IPS DF 19.7 (cell line): ENCODE data around the gene ERAS.
"Not testable (repeated sequence)": the region's sequence is repeated elsewhere in the genome, so short reads cannot be mapped to it uniquely, and the experiment has no call there.

ENCODE experiments used
- DNase-seq: peaks from one replicate; pipeline ENCODE4 v3.0.0-alpha.2; 2013; ENCODE audit warnings: low read depth, low spot score

Gene ERAS

GRCh38 chrX:48831136-48831908, 5.0 kb downstream of the ERAS start:
- no peak for DNase-seq

GRCh38 chrX:48831909-48832291, 5.6 kb downstream of the ERAS start:
- DNase-seq: no peak

- no peak for DNase-seq
Observed at GRCh38 chrX:48833542-48834138, 7.3 kb downstream of the ERAS start.

- DNase-seq: no peak
Observed at GRCh38 chrX:48834383-48834709, 8.0 kb downstream of the ERAS start.

DNA sequence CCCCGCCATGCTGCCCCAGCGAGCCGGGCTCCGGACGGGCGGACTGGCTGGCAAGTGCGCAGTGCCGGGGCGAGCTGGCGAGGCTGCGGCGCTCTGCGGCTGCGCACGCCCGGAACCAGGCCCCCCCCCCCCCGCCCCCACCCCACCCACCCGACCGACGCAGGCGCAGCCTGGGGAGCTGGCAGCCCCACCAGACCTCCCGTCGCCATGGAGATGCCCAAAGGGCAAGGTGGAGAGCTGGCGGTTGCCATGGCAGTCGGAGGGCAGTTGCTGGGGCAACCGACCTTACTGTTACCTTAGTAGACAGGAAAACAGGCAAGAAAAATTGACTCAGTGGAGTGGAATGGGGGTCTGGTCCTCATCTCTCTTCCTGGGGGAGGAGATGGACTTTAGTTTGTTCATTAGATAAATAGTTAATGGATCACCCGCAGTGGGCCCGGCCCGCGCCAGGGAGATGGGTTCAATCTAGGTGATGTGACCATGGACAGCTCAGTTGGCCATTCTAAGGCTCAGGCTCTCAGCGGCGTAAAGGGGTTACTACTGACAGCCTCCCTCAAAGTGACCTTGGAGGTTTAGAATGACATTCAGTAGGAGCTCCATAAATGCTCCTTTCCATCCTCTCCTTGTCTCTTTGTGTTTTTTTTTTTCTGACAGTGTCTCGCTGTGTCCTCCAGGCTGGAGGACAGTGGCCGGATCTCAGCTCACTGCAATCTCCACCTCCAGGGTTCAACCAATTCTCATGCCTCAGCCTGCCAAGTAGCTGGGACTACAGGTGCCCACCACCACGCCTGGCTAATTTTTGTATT, 9.4 kb downstream of the ERAS start, which contains the start of gene PCSK1N:
TSS of gene PCSK1N (minus strand) at position 87 of the 806 bp plus-strand sequence. CDS start at position 9, 78 bp downstream.
- no peak for DNase-seq

- DNase-seq: no peak
Observed at GRCh38 chrX:48839686-48840085, 13.4 kb downstream of the ERAS start.

DNA sequence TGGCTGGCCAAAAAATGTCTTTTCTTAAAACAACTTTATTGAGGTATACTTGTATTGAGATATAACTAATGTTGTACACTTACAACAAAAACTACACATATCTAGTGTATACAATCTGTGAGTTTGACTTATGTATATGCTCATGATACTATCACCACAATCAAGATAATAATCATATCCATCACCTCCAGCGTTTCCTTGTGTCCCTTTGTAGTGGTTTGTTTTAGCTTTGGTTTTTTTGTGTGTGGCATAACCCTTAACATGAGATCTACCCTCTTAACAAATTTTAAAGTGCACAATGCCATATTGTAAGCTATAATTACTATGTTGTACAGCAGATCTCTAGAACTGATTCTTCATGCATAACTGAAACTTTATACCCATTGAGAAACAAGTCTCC, 22.5 kb downstream of the ERAS start:
- no peak for DNase-seq

GRCh38 chrX:48852857-48853256, 26.5 kb downstream of the ERAS start:
- no peak for DNase-seq

DNA sequence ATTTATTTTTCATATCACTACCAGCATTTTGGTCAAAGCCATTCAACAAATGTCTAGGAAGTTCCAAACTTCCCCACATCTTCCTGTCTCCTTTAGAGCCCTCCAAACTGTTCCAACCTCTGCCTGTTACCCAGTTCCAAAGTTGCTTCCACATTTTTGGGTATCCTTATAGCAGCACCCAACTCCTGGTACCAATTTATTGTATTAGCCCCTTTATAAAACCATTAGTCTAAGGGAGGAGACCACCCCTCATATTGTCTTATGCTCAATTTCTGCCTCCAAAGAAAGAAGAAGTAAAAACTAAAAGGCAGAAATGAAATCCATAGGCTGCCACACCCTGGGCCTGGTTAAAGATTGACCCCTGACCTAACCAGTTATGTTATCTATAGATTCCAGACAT, 27.2 kb downstream of the ERAS start:
- DNase-seq: not testable (repeated sequence)

DNA sequence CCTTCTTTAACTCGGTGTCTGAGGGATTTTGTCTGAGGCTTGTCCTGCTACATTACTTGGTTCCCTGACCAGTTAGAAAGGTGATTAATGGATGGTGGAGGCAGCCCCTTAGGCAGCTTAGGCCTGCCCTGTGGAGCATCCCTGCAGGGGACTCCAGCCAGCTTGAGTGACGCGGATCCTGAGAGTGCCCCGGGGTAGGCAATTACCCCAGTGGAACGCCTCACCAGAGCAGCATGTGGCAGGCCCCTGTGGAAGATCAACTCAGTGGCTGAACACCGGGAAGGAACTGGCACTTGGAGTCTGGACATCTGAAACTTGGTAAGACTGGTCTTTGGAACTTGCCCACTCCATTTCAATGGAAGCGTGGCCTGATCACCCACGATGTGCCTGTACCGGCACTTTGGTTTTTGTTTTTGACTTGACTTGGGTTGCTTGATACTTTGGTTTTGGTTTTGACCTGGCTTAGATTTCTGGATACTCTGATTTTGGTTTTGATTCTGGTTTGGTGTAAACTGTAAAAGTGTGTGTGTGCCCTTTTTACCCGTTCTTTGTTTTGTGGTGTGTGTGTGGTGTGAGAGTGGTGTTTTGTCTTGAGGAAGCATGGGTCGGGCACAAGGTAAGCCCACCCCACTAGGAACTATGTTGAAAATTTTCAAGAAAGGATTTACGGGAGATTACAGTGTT, 27.9 kb downstream of the ERAS start:
- DNase-seq: not testable (repeated sequence)

GRCh38 chrX:48854898-48855297, 28.6 kb downstream of the ERAS start:
- DNase-seq: no peak

DNA sequence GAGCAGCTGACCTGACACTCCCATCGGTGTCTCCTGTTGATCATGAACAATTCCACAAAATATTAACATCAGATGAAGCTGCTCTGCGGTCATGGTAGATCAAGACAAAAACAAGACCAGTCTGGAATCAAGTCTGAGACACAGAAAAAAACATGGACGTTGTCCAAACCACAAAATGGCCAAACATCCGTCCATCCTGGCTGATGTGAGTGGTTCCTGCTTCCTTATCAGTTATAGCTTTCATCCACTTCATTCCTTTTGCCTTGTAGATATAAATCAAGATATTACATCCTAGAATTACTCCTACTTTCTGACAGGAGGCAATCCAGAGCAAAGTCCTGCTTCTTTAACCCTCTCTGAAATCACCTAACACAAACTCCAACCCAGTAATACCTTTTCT, 37.9 kb downstream of the ERAS start:
- DNase-seq: no peak

DNA sequence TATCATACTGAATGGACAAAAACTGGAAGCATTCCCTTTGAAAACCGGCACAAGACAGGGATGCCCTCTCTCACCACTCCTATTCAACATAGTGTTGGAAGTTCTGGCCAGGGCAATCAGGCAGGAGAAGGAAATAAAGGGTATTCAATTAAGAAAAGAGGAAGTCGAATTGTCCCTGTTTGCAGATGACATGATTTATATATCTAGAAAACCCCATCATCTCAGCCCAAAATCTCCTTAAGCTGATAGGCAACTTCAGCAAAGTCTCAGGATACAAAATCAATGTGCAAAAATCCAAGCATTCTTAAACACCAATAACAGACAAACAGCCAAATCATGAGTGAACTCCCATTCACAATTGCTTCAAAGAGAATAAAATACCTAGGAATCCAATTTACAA, 45.7 kb downstream of the ERAS start:
- DNase-seq: not testable (repeated sequence)

- not testable (repeated sequence) for DNase-seq
Observed at GRCh38 chrX:48876944-48877343, 50.6 kb downstream of the ERAS start.
